GM11168 (cell line): ENCODE data around the gene TBR1.

ENCODE experiments used
- in situ Hi-C: fragments of 300-500 bp; cut with MboI; formaldehyde crosslinking; loops from one replicate; pipeline ENCODE4 v1.12.0; 2022; ENCODE audit warnings: low sequenced_read_pairs; ENCODE audit not compliant: unreplicated experiment

TBR1 gene

DNA sequence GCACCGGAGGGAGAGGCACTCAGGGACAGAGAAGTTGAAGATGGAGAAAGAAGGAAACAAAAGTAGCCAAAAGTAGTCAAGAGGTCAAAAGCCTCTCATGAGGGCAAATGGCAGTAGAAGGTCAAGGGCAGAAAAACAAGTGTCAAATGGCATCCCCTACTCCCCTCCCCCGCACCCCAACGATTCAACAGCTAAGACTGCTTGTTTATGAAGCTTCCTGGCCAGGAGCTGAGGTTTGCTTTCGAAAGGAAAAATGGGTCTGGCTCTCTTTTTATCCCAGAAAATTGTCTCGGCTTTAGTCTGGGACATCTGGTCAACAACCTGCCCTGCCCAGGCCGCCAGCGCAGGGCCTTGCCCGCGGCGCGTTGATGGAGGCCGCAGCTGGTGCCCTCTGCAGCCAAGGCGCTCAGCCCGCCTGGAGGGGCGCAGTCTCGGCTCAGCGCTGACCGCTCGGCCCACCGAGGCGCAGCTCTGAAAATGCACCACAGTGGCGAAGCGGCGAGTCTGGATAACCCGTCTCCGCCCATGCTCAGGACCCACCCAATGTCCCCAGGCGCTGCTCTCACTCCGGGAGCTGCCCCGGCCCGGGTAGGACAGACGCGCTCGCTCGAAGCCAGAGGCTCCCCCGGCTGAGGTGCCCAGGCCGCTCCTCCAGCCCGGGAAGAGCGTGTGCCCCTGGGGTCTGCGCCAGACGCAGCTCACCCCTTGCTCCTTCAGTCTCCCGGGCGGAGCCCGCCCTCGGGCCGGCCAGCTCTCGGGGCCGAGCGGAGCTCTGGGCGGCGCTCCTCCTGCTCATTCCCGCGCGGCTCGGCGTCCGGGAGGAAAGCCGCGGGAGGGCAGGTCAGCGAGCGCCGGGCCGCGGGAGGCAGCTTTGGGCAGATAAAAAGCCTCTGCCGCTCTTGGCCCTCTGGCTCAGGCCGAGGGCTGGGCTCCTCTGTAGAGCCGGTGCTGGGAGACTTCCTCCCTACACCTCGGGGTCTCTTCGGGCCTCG is 1.8 kb upstream of the TBR1 start:
- in situ Hi-C loops, result no loop called here

DNA sequence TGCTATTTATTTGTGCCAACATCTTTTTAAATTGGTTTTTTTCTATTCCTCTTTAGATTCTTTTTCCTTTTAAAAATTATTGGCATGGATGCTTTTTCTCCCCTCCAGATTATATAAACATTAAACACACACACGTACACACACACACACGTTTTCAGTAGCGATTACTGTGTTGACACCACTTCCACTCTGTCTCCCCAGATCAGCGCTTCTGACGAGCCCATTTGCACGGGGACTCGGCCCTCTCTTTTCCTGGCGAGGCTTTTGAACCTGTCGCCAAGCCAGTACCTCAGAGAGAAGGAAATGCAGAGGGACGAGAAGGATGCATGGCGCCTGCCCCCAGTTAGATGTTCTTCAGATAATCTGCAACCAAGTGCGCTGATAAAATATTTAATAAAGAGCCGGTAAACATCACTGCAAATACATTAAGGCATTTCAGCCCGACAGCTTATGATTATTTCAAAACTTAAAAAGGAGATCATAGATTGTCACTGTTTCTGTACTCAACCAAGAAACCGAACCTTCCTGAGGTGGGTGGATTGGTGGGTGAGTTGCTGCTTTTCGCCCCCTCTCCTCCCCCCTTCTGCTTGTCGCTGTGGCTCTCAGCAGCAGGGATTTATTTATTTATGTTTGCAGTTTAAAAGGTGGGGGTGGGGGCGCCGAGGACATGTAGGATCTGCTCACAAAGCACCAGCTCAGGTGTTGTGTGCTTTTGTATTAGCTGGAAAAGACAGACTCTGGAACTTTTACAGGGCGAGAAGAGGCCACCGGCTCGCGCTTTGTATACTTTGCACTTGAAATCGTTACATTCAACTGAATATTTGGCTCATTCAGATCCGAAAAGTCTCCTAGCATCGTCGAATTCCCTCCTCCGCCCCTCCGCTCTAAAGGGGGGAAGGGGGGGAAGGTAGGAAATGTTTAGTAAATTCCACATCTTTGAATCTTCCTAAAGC is 787 bp upstream of the TBR1 start:
- in situ Hi-C loops, result no loop called here

DNA sequence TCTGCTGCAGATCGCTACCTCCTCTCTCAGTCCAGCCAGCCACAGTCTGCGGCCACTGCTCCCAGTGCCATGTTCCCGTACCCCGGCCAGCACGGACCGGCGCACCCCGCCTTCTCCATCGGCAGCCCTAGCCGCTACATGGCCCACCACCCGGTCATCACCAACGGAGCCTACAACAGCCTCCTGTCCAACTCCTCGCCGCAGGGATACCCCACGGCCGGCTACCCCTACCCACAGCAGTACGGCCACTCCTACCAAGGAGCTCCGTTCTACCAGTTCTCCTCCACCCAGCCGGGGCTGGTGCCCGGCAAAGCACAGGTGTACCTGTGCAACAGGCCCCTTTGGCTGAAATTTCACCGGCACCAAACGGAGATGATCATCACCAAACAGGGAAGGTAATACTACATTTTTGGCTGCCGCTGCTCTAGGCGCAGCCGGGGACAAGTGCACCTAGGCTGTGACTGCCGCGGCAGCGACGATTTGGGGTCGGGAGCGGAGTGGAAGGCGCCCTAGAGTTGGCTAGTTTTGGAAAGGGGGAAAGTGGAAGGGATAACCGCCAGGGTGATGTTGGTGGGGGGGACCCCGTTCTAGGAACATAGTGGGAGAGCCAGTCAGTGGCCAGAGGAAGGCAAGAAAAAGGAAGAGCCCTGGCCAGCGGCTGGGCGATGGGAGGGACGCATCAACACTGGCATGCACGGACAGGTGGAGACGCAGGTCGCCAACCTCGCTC is 776 bp downstream of the TBR1 start:
- in situ Hi-C loops, result no loop called here

DNA sequence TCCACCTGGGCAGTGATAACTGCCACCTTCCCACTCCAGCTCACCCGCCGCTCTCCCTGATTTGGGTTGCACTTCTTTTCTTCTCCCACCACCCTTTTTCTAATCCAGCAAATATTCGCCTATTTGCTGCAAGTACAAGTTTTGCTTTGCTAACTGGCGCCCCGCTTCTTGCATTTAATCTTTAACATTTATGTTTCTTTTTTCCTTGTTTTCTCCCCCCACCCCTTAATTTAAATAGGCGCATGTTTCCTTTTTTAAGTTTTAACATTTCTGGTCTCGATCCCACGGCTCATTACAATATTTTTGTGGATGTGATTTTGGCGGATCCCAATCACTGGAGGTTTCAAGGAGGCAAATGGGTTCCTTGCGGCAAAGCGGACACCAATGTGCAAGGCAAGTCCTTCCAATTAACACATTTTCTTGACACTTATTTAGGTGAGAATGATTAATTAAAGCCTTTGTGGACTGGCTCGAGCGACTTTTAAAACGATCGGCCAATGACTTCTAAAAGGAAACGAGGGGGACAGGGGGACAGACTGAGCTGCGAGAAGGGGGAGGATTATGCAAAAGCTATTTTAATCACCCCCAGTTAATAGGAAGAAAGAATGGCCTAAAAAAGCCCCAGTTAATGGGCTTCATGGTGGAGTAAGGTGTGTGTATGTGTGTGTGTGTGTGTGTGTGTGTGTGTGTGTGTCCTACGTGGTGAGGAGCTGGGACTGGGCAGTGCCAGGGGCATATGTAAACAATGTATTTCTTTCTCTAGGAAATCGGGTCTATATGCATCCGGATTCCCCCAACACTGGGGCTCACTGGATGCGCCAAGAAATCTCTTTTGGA is 1.6 kb downstream of the TBR1 start:
- in situ Hi-C loops, result no loop called here

DNA sequence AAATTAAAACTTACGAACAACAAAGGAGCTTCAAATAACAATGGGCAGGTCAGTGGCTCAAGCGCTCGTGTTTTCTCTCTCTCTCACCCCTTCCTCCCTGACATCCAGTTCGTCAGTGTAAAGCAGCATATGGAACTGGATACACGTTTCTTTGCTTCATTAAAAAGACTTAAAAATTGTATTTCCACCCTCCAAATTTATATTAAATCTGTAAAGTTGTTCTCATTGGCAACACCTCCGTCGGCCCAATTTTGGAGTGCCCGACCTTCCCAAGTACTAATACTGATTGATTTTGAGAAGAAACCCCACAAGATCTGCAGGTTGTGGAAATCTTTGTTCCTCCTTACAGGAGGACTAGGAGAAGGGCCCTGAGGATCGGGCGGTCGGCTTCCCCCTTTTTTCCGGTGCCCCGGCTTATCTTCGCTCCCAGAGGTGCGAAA is 2.2 kb downstream of the TBR1 start:
- in situ Hi-C loops, result no loop called here

DNA sequence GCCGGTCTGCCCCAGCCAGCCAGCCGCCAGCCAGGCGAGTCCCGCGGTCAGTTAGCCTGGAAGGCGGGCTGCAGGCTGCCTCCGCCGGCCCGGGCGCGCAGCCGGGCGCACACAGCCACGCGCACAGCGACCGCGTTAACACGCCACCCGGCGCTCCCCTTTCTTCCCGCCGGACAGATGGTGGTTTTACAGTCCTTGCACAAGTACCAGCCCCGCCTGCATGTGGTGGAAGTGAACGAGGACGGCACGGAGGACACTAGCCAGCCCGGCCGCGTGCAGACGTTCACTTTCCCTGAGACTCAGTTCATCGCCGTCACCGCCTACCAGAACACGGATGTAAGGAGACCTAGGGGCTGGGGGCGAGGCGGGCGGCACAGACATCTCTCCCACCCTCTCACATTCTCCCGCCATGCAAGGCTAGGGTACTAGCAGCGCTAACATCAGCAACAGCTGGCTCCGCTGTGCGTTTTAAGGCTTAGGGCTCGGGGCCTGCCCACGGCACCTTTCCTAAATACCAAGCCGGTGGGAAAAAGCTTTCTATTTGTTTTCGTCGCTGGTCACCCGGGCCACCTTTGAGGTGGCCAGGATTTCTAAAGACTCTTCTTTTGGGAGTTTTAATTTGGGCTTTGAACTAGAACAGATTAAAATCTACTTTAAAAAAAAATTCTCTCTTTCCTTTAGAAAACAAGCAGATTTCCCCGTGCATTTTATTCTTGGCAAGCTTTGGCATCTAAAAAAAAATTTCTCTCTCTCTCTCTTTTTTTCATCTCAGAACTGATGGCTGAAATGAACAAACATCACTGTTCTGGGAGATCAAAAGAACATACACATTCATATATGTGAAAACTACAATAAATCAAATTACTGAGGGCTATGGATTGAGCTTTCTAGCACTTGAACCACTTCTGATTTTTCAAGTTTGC is 2.9 kb downstream of the TBR1 start:
- in situ Hi-C loops, result no loop called here

DNA sequence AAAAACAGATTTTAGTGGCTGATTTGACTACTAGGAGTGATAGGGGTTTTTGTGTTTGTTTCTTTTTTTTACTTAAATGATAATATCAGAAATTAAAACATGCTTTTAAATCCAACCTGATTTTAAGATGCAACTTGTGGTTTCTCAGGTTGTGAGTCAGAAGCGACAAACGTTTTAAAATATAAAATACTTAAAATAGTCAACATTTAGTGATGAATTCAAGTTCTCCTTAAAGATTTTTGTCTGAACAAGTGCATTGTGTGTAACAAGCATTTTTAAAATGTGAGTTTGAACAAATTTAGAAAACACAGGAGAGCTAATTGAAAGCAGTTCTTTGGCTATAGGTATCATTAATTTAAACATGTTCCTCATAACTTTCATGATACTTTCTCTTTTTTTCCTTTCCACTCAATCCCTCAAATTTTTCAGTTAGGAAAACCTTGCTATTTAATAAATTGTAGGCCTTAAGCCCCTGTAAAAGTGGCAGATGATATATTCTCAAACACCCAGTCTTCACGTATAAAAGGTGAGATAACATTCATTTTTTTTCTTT is 3.6 kb downstream of the TBR1 start:
- in situ Hi-C loops, result no loop called here

DNA sequence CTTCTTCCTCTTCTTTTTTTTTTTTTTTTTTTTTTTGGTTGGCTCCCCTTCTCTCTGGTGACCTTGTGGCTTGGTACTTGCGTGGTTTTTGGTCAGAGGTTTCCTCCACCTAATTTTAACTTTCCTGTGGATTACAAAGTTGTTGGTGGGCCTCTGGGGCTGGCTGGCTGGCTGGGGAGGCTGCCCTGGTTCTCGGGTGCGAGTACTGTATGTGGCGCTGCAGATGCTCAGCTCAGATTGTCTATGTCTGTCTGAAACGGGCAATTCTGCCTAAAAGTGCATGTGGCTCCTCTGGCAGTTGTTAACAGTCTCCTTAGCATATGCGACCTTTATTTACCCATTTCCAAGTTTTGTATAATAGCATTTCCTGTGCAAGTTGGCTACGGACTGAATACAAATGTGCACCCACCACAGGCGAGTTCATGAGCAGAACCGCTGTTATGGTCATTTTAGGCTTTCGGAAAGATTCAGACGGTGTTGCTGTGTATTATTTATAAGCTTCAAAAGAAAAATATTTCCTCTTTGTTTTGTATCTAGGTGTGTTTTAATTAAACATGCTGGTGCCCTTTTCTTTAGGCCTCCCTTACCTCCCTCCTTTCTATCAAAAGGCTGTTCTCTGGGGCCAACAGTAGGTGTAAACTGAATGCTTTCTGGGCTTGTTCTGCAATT is 4.4 kb downstream of the TBR1 start:
- in situ Hi-C loops, result no loop called here

DNA sequence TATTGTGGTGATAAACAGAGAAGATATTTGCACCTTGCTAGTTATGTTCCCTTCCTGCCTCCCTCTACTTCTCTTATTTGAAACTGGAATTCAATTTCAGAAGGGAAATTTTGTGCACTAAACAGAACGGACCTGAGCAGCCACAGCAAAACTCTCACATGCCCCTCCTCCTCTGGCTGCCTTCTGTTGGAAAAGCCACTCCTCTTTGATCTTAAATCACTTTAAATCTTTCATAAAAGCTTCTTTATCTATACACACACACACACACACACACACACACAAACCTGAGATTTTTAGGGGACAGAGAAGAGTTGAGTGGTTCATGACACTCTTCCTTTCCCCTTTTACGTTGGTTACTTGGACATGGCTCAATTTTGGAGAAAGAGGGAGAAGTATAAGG is 5.6 kb downstream of the TBR1 start:
- in situ Hi-C loops, result no loop called here

DNA sequence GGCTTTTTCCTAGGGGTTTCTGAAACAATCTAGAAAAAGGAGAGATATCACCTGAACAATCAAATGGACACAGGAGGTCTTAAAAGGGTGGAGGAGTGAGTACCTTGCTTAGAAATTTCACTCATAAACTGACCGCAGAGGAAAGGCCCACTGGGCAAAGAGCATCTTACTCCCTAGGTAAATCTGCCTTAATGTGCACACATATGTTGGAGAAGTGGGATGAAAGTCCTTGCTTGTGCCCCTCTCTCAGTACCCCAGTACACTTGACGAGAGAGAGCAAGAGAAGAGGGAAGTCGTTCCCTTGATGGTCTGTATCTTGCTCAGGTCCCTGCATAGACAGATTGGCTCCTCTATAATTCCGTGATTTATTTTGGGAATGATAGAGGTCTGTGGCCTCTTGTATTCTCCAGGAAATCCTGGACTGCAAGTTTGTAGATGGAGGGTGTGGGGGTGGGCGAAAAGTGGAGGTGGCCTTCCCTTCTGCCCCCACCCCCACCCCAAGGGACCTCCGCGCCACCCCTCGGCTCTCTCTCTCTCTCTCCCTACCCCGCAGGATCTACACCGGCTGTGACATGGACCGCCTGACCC is 6.8 kb downstream of the TBR1 start:
- in situ Hi-C loops, result no loop called here

DNA sequence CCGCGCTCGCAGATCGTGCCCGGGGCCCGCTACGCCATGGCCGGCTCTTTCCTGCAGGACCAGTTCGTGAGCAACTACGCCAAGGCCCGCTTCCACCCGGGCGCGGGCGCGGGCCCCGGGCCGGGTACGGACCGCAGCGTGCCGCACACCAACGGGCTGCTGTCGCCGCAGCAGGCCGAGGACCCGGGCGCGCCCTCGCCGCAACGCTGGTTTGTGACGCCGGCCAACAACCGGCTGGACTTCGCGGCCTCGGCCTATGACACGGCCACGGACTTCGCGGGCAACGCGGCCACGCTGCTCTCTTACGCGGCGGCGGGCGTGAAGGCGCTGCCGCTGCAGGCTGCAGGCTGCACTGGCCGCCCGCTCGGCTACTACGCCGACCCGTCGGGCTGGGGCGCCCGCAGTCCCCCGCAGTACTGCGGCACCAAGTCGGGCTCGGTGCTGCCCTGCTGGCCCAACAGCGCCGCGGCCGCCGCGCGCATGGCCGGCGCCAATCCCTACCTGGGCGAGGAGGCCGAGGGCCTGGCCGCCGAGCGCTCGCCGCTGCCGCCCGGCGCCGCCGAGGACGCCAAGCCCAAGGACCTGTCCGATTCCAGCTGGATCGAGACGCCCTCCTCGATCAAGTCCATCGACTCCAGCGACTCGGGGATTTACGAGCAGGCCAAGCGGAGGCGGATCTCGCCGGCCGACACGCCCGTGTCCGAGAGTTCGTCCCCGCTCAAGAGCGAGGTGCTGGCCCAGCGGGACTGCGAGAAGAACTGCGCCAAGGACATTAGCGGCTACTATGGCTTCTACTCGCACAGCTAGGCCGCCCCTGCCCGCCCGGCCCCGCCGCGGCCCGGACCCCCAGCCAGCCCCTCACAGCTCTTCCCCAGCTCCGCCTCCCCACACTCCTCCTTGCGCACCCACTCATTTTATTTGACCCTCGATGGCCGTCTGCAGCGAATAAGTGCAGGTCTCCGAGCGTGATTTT is 7.6 kb downstream of the TBR1 start:
- in situ Hi-C loops, result no loop called here

DNA sequence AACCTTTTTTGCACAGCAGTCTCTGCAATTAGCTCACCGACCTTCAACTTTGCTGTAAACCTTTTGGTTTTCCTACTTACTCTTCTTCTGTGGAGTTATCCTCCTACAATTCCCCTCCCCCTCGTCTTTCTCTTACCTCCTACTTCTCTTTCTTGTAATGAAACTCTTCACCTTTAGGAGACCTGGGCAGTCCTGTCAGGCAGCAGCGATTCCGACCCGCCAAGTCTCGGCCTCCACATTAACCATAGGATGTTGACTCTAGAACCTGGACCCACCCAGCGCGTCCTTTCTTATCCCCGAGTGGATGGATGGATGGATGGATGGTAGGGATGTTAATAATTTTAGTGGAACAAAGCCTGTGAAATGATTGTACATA is 8.3 kb downstream of the TBR1 start:
- in situ Hi-C loops, result no loop called here

DNA sequence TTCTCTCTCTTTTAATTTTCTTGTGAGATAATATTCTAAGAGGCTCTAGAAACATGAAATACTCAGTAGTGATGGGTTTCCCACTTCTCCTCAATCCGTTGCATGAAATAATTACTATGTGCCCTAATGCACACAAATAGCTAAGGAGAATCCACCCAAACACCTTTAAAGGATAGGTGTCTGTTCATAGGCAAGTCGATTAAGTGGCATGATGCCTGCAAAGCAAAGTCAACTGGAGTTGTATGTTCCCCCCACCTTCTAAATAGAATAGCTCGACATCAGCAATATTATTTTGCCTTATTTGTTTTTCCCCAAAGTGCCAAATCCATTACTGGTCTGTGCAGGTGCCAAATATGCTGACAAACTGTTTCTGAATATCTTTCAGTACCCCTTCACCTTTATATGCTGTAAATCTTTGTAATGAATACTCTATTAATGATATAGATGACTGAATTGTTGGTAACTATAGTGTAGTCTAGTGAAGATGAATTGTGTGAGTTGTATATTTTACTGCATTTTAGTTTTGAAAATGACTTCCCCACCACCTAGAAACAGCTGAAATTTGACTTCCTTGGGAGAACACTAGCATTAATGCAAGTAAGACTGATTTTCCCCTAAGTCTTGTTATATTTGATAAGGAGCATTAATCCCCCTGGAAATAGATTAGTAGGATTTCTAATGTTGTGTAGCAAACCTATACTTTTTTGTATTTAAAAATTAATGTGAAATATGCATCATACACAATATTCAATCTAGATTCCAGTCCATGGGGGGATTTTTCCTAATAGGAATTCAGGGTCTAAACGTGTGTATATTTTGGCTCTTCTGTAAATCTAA is 9.0 kb downstream of the TBR1 start:
- in situ Hi-C loops, result no loop called here

DNA sequence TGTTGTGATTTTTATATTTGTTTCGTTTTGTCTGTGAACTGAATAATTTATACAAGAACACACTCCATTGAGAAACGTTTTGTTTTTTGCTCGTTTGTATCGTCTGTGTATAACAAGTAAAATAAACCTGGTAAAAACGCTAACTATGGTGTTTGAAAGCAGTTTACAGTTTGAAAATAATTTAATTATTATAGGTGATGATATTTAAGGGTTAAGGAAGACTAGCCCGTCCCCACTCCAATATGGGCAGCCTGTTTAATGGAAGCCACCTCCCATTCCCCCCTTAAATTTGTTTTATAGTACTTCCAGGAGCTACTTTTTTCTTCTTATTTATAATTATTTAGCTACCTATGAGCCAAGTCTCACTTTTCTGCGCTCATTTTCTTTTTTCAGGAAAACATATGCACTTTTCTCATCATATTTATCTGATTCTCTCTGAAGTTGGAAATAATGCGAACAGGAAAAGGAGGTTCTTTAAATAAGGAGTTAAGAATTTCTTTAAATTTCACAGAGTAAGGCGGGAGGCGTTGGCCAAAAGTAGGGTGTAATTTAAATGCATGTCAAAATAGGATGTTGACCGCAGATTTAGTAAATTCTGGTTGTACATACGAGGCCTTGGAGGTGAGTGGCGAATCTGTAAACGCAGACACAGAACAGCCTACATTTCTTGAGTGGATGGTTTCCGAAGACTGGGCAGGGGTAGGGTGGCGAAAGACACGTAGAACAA is 9.8 kb downstream of the TBR1 start:
- in situ Hi-C loops, result no loop called here
